ENCODE results near the gene STING1.

The STING1 gene

DNA sequence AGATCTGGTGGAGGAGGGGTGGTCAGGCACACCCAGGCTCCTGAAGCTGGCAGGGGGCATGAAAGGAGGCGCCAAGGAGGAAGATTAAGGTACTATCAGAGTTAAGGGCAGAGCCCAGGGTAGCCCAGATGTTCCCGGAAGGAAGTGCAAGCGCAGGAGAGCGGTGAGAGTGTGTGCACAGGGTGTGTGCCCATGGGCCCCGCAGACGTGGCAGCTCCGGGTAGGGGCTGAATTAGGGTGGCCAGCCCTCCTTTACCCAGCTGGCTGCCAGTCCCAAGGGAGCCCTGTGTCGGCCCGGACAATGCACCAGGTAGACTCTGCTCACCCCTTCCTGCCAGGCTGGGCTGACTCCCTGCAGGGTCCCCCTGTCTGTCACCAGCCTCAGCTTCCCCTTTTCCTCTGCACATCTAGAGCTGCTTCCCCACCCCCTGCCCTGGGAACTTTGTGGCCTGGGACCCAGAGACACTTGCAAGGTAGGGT is 11.7 kb downstream of the STING1 start, which contains the start of gene SMIM33:
Gene SMIM33 (plus strand): TSS at position 184 of the 480 bp plus-strand sequence. CDS start 118 bp downstream, at position 302.
- no peak for DNase-seq (ENCODE audit: low spot score in 2 of 2)
- no peak within 1 kb of the TSS for H3K4me3 ChIP-seq
- H3K9me3 ChIP-seq = no peaks in the 10 kb centered on the region
- in situ Hi-C loops (cut with MboI; ENCODE audit: low sequenced_read_pairs) = no loop called here
- no peaks in the 10 kb centered on the region for H3K27me3 ChIP-seq (ENCODE audit: low read depth)
- H3K4me1 ChIP-seq = no peaks in the 10 kb centered on the region
- H3K36me3 ChIP-seq (replicated peaks) = no peaks in the 10 kb centered on the region

DNA sequence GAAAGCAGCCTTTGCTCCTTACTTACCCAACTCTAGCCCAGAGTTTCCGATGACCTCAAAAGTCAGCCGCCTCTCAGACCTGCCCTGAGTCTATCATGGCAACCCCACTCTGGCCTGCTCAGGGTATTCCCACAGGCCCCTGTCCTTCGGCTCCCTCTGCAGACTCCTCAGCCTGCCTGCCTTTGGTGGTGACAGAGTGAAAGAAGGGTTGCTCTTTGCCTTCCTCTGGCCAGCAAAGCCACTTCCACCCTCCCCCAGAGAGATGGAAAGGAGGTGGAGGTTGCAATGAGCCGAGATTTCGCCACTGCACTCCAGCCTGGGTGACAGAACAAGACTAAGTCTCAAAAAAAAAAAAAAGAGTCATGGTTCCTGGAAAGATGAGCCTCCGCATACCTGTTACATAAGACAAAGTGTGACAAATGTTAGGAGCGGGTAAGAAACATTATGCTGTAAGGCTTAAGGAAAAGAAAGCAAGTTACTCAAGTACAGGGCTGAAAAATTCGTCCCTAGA is 14.1 kb downstream of the STING1 start:
- H3K4me3 ChIP-seq = no peak overlapping the region
- H3K9me3 ChIP-seq = no peaks in the 10 kb centered on the region
- no peaks in the 10 kb centered on the region for H3K36me3 ChIP-seq (replicated peaks)
- no peak for DNase-seq (ENCODE audit: low spot score in 2 of 2)
- no peaks in the 10 kb centered on the region for H3K4me1 ChIP-seq
- H3K27me3 ChIP-seq (ENCODE audit: low read depth) = no peaks in the 10 kb centered on the region
- in situ Hi-C loops (cut with MboI; ENCODE audit: low sequenced_read_pairs) = no loop called here

DNA sequence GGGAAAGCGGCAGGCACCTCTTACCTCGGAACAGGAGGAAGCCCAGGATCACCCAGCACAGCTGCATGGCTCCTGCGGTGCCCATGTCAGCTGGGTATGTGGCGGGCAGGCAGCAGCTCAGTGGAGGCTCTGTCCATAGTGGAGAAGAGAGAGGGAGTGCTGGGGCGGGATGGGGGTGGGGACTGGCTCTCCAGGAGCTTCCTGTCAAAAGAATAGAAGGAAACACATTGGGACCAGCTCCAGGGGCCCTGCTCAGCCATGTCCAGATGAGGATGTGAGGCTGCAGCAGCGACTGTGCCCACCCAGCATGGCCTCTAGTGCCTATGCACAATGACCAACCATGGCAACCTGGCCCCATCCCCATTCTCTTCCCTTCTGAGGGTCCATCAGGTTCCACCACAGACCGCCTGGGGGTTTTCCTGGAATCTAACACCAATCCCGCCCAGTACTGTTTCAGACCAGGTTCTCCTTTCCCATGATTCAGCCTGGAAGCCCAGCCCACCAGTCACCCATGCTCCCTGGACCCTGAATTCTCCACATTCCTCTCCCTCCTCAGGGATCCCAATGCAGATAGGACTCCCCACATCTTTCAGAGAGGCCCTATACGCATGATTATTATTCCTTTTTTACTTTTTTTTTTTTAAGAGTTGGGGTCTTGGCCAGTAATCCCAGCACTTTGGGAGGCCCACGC is 19.8 kb downstream of the STING1 start, which contains the start of gene ECSCR:
Gene ECSCR (minus strand): TSS at position 158 of the 691 bp plus-strand sequence. CDS start 73 bp downstream, at position 85.
- in situ Hi-C loops (cut with MboI; ENCODE audit: low sequenced_read_pairs) = no loop called here
- DNase-seq (ENCODE audit: low spot score in 2 of 2) = no peak
- H3K27me3 ChIP-seq (ENCODE audit: low read depth) = no peaks in the 10 kb centered on the region
- no peaks in the 10 kb centered on the region for H3K9me3 ChIP-seq
- no peak within 1 kb of the TSS for H3K4me3 ChIP-seq
- H3K4me1 ChIP-seq = no peaks in the 10 kb centered on the region
- no peaks in the 10 kb centered on the region for H3K36me3 ChIP-seq (replicated peaks)

DNA sequence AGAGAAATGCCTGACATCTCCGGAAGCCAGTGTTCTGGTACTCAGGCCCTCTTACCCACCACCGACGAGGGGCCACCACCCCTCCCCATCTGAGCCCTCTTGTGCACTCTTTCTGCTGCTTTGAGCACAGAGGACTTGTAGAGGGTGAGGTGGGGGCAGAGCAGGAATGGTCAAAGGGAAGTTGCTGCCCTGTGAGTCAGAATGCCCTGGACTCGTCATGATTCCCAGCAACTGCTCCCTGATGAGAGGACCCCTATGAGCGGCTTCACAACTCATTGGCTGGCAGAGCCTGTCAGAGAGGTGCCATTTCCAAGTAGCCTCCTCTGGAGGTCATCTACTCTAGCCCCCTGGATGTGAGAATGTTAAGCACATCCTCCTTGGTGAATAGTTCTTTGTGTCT is 20.9 kb downstream of the STING1 start:
- H3K4me3 ChIP-seq = no peak overlapping the region
- DNase-seq (ENCODE audit: low spot score in 2 of 2) = no peak
- H3K27me3 ChIP-seq (ENCODE audit: low read depth) = no peaks in the 10 kb centered on the region
- no peaks in the 10 kb centered on the region for H3K4me1 ChIP-seq
- no peaks in the 10 kb centered on the region for H3K9me3 ChIP-seq
- no peaks in the 10 kb centered on the region for H3K36me3 ChIP-seq (replicated peaks)
- in situ Hi-C loops (cut with MboI; ENCODE audit: low sequenced_read_pairs) = no loop called here

DNA sequence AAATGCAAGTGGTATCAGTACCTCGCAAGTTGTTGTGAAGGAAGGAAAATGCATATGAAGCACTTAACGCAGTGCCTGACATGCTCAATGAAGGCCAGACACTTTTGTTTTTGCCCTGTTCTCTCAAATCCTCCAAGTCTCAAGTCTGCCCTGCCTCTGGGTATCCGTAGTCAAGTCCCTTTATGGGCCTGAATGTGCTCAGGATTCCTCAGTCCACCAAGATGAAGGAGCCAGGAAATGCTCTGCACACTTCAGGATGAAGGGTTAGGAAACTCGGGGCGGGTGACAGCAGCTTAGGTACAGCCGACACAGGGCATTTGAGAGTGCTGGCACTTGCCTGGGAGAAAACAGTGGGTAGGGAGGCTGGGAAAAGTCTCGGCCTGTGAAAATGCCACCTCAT is 21.4 kb downstream of the STING1 start:
- Histone ChIP-seq H3K4me3 (no peak overlapping the region), H3K9me3 (no peaks in the 10 kb centered on the region), H3K27me3 (ENCODE audit: low read depth) (no peaks in the 10 kb centered on the region), H3K4me1 (no peaks in the 10 kb centered on the region), H3K36me3 (replicated peaks) (no peaks in the 10 kb centered on the region)
- in situ Hi-C loops (cut with MboI; ENCODE audit: low sequenced_read_pairs) = no loop called here
- DNase-seq (ENCODE audit: low spot score in 2 of 2) = no peak

DNA sequence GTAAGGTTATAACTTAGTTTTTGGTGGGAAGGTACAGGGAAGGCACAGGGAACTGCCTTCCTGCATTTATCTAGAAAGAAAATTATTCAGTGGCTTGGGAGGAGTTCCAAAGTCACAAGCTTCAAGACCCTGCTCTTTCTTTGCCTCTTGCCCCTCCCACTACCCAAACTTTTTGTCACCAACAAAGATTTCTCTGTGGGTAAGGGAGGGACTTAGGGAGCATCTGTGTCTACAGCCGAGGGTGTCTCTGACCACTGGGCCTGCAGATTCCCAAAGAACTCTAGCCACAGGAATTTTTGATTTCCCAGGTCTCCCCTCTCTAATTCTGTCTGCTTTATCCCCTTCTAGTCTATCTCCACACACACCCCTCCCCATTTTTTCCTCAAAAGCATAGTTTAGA is 22.1 kb downstream of the STING1 start:
- in situ Hi-C loops (cut with MboI; ENCODE audit: low sequenced_read_pairs) = no loop called here
- DNase-seq (ENCODE audit: low spot score in 2 of 2) = no peak

DNA sequence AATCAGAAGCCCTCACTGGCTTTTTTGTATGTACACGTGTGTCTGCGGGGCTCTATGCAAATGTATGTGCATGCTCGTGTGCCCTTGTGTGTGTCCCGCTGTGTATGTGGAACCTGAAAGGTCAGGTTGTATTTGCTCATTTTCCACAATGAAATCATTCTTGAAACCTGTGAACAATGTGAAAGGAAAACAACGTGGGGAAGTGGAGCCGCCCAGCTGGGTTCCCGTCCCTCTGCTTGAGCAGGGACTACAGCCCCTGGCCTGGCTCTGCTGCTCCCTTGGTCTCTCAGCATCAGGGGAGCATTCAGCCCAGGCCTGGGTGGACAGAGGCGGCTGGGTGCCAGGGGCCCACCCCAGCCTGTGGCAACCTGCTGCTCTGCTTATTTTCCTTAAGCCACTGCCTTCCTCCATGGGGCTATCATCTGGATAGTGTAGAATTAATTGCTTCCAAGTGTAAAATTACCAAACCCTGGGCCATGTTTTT is 23.1 kb downstream of the STING1 start:
- H3K4me1 ChIP-seq = no peaks in the 10 kb centered on the region
- H3K4me3 ChIP-seq = no peak overlapping the region
- H3K9me3 ChIP-seq = no peaks in the 10 kb centered on the region
- in situ Hi-C loops (cut with MboI; ENCODE audit: low sequenced_read_pairs) = no loop called here
- no peaks in the 10 kb centered on the region for H3K36me3 ChIP-seq (replicated peaks)
- no peak for DNase-seq (ENCODE audit: low spot score in 2 of 2)
- no peaks in the 10 kb centered on the region for H3K27me3 ChIP-seq (ENCODE audit: low read depth)

More for the DNA sequence above, 22.1 kb downstream of the STING1 start:
- H3K36me3 ChIP-seq (replicated peaks) = no peaks in the 10 kb centered on the region
- H3K4me3 ChIP-seq = no peak overlapping the region
- no peaks in the 10 kb centered on the region for H3K27me3 ChIP-seq (ENCODE audit: low read depth)
- H3K4me1 ChIP-seq = no peaks in the 10 kb centered on the region
- H3K9me3 ChIP-seq = no peaks in the 10 kb centered on the region

DNA sequence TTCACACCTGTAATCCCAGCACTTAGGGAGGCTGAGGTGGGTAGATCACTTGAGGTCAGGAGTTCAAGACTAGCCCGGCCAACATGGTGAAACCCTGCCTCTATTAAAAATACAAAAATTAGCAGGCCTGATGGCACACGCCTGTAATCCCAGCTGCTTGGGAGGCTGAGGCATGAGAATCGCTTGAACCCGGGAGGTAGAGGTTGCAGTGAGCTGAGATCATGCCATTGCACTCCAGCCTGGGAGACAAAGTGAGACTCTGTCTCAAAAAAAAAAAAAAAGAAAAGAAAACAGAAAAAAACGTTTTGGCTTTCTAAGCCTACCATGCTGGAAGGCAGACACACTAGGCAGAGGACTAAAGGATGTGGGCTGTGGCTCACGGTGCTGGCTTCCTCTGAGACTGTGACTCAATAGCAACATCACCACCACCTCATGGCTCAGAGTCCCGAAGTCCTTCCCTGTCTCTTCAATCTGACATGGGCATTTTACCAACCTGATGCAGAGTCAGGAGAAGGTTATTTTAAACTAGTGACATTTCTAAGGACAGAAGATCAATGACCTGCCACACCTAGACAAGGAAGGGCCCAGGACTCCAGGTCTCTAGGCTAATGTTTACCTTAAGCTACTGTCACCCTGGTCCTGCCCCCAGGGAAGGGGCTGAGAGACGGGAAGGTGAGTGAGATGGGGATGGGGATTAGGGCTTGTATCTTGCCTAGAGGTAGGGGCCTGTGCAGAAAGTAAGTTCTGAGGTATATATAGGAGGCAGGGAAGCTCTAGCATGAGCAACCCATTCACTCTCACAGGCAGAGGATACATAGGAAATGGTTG is 23.8 kb downstream of the STING1 start:
- no peaks in the 10 kb centered on the region for H3K4me1 ChIP-seq
- no peaks in the 10 kb centered on the region for H3K36me3 ChIP-seq (replicated peaks)
- no peaks in the 10 kb centered on the region for H3K27me3 ChIP-seq (ENCODE audit: low read depth)
- H3K4me3 ChIP-seq = no peak overlapping the region
- H3K9me3 ChIP-seq = no peaks in the 10 kb centered on the region
- no peak for DNase-seq (ENCODE audit: low spot score in 2 of 2)
- in situ Hi-C loops (cut with MboI; ENCODE audit: low sequenced_read_pairs) = no loop called here

DNA sequence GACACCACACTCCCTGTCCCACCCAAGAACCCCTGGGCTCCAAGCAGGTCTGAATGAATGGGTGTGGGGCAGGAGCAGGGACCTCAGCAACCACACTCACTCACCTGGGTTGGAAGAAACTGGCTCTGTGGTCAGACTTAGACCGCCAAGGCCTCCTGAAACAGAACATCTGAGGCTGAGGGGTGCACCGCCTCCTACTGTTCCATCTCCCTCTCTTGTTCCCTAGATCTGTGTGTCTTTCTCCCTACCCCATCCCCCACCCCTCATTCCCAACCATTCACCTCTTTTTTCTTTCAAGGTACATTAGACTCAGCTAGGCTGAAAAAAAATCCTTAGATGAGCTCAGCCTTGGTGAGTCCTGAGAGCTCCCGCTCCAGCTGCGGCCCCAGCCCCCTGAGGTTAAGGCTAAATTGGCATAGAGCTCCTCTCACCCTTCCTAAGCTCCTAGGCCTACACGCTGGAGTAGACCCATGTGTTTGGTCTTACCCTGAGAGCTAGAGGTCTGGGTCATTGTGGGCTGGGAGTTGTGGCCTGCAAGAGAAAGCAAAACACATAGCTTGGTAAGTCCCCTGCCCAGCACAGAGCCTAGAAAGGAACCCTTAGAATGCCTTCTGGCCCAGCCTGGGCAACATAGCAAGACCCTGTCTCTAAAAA is 24.8 kb downstream of the STING1 start:
- no peaks in the 10 kb centered on the region for H3K4me1 ChIP-seq
- H3K9me3 ChIP-seq = no peaks in the 10 kb centered on the region
- in situ Hi-C loops (cut with MboI; ENCODE audit: low sequenced_read_pairs) = no loop called here
- no peak overlapping the region for H3K4me3 ChIP-seq
- H3K27me3 ChIP-seq (ENCODE audit: low read depth) = no peaks in the 10 kb centered on the region
- H3K36me3 ChIP-seq (replicated peaks) = no peaks in the 10 kb centered on the region
- DNase-seq (ENCODE audit: low spot score in 2 of 2) = no peak

DNA sequence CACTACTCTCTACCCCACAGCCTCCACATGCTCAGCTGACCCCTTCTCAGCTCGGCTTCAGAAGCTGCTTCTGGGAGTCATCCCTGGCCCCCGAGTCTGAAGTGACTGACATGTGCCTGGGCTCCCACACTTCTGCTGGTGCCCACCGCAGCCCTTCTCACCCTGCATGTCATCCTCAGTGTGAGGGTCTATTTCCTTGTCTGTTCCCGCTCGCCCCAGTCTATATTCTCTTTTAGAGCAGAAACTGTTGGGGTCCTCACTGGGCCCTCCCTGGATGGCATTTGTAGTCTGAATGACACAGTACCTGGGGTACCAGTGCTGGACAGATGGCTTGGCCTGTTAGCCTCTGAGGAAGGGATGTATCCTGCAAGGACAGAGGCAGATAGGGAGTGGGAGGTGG is 25.3 kb downstream of the STING1 start:
- Histone ChIP-seq H3K4me3 (no peak overlapping the region), H3K4me1 (no peaks in the 10 kb centered on the region), H3K27me3 (ENCODE audit: low read depth) (no peaks in the 10 kb centered on the region), H3K36me3 (replicated peaks) (no peaks in the 10 kb centered on the region), H3K9me3 (no peaks in the 10 kb centered on the region)
- no peak for DNase-seq (ENCODE audit: low spot score in 2 of 2)
- in situ Hi-C loops (cut with MboI; ENCODE audit: low sequenced_read_pairs) = no loop called here

DNA sequence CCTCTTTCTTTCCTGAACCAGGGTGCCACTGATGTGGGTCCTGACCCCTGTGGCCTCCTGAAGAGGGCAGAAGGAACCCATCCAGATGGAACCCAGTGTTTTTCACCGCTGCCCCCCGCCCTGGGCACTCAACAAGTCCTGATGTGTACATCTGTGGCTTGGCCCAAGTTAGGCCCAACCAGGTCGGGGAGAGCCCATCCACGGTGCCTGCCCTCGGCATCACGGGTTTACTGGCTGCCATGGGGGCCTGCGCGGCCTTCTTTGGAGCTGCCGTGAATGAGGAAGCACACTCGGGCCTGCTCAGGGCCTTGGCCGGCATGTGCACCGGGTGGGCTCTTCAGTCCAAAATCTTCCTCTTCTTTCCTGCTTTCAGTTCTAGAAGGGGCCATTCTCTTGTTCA is 25.8 kb downstream of the STING1 start:
- in situ Hi-C loops (cut with MboI; ENCODE audit: low sequenced_read_pairs) = no loop called here
- Histone ChIP-seq H3K36me3 (replicated peaks) (no peaks in the 10 kb centered on the region), H3K27me3 (ENCODE audit: low read depth) (no peaks in the 10 kb centered on the region), H3K9me3 (no peaks in the 10 kb centered on the region), H3K4me1 (no peaks in the 10 kb centered on the region), H3K4me3 (no peak overlapping the region)
- no peak for DNase-seq (ENCODE audit: low spot score in 2 of 2)

DNA sequence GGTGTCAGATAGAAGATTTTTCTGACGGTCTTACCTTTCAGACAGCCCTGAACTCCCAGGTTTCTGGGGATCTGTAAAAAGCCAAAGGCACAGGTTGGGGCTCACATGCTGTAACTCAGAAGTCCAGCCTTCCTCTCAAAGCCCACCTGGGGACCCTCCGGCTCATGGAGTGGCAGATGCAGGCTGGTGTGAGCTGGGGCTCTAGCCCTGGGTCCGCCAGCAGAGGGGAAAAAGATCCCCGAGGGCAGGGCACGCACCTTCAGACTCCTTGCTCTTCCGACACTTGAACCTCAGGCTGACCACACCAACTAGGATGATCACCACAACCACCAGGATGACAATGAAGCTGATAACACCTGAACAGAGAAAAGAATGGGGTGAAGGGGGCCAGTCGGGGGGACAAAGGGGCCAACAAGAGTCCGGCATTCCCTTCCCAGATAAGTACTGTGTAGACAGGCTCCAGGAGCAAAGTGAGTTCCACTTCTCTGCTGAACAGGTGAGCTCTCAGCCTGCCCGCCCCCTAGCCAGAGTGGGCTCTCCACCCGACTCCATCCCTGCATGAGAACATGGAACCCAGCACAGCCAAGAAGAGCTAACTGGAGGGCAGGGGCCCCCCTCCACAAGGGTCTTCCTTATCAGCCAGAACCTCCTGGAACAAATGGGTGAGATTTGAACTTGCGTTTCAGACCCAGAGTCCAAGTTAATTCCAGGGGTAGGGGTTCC is 27.8 kb downstream of the STING1 start:
- no peaks in the 10 kb centered on the region for H3K36me3 ChIP-seq (replicated peaks)
- in situ Hi-C loops (cut with MboI; ENCODE audit: low sequenced_read_pairs) = no loop called here
- DNase-seq (ENCODE audit: low spot score in 2 of 2) = no peak

More for the DNA sequence above, 27.8 kb downstream of the STING1 start:
- no peaks in the 10 kb centered on the region for H3K27me3 ChIP-seq (ENCODE audit: low read depth)
- H3K4me1 ChIP-seq = no peaks in the 10 kb centered on the region
- H3K9me3 ChIP-seq = no peaks in the 10 kb centered on the region
- no peak overlapping the region for H3K4me3 ChIP-seq
